GM06990 (cell line): Measurements from ENCODE around the gene KRT35.

Experiments used
- DNase-seq: peaks from one replicate; pipeline ENCODE4 v3.0.0-alpha.2; 2011; ENCODE audit not compliant: insufficient read length; ENCODE audit errors: extremely low read depth
- H3K27me3 ChIP-seq: replicated peaks from 2 replicates; pipeline ENCODE4 v1.6.0; 2011; ENCODE audit warnings: low read length; ENCODE audit not compliant: control insufficient read depth, insufficient read depth
- H3K36me3 ChIP-seq: 2 replicates; pipeline ENCODE4 v1.5.1; 2011; ENCODE audit warnings: low read length; ENCODE audit not compliant: control insufficient read depth, insufficient read depth
- H3K4me3 ChIP-seq: replicated peaks from 2 replicates; pipeline ENCODE4 v1.5.1; 2011; ENCODE audit warnings: low read depth, mild to moderate bottlenecking, control low read depth, low read length
- CTCF ChIP-seq: IDR thresholded peaks from 2 replicates; pipeline ENCODE4 v1.5.1; 2011; ENCODE audit warnings: low read length, control low read depth, mild to moderate bottlenecking, inconsistent platforms; ENCODE audit not compliant: insufficient read depth, poor library complexity, severe bottlenecking

The KRT35 gene

DNA sequence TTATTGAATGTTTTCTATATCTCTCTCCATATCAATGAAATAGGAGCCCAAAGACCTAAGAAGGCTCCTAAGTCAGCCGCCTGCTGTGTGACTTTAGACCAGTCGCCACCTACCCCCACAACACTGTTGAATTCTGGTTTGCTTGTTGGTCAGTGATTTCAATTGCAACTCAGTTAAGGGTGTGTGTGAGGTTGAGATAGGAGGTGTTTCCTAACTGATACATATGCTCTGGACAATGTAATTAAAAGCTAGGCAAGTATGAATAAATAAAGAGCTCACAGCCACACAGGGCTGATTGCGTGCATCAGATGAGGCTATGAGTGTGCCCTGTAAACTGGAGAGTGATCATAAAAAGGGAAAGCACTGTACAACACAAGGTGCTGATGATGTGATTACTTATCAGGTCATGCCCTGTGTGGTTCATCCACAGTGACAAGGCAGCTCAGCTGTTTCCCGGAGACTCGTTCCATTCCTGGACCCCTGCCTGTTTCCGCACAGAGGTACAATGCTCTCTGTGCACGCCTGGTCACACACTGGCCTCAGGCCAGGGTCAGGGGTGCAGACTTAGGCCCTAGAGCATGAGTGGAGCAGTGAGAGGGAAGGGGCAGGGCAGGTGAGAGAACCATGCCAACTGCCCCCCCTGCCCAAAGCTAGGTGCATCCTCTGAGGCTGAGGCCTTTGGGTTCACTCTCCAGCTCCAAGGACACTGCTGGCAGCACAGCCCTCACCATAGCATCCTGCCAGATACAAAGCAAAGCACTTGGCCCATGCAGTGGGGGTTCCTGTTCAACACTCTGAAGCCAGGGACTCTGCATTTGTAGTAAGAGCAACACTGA lies 3.3 kb upstream of the KRT35 start:
- DNase-seq = no peak
- Histone ChIP-seq H3K4me3 (no peak overlapping the region), H3K27me3 (no peaks in the 10 kb centered on the region; the same call in 1 of the 2 replicates)

DNA sequence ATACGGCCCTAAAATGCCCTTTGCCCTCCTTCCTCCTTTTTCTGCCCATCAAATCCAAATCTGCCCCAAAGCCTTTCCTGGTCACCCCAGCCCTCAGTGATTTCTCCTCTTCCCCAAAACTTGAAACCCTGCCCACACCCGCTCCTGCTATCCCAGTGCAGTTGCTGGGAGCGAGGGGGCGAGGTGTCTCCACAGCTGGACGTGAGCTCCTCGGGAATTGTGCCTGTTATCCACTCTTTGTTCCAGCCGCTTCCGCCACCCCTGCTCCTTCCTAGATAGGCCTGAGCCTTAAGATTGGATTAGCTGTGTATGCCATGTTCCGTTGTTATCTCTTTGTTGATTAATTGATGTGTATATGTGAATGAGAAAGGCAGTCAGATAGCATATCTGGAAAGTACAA lies 2.6 kb upstream of the KRT35 start:
- DNase-seq = no peak
- Histone ChIP-seq H3K4me3 (no peak overlapping the region), H3K36me3 (no peaks in the 10 kb centered on the region), H3K27me3 (no peaks in the 10 kb centered on the region; the same call in 1 of the 2 replicates)
- no peak for TF ChIP-seq CTCF

More for the DNA sequence above, 3.3 kb upstream of the KRT35 start:
- TF ChIP-seq CTCF = no peak
- H3K36me3 ChIP-seq = no peaks in the 10 kb centered on the region

GRCh38 chr17:41480581-41480980 lies 370 bp downstream of the KRT35 start:
- no peak for TF ChIP-seq CTCF
- H3K27me3 ChIP-seq = no peaks in the 10 kb centered on the region; the same call in 1 of the 2 replicates
- DNase-seq = no peak

GRCh38 chr17:41480136-41480535 lies 815 bp downstream of the KRT35 start:
- no peak for DNase-seq

More at GRCh38 chr17:41480581-41480980, 370 bp downstream of the KRT35 start:
- no peak overlapping the region for H3K4me3 ChIP-seq
- H3K36me3 ChIP-seq = no peaks in the 10 kb centered on the region

GRCh38 chr17:41478237-41478636 lies 2.7 kb downstream of the KRT35 start:
- Histone ChIP-seq H3K27me3 (no peaks in the 10 kb centered on the region; the same call in 1 of the 2 replicates), H3K4me3 (no peak overlapping the region), H3K36me3 (no peaks in the 10 kb centered on the region)
- no peak for TF ChIP-seq CTCF
- DNase-seq = no peak

More at GRCh38 chr17:41480136-41480535, 815 bp downstream of the KRT35 start:
- H3K36me3 ChIP-seq = no peaks in the 10 kb centered on the region
- no peak for TF ChIP-seq CTCF
- no peak overlapping the region for H3K4me3 ChIP-seq
- H3K27me3 ChIP-seq = no peaks in the 10 kb centered on the region
